GDM1 (cell line): ENCODE data around the gene GASK1A.
"Not testable (repeated sequence)": the region's sequence is repeated elsewhere in the genome, so short reads cannot be mapped to it uniquely, and the experiment has no call there.

Source experiments
- DNase-seq: peaks from one replicate; lab custom pipeline; 2025; lab: John Stamatoyannopoulos, UW

Gene GASK1A

GRCh38 chr3:42979044-42979972, at the start of gene GASK1A:
Gene GASK1A (plus strand): TSS chr3:42979311. CDS start chr3:42979643, 332 bp downstream.
- peak; percentile 22 for DNase-seq

- DNase-seq: no peak
These were observed 45.0 kb upstream of the GASK1A start for GRCh38 chr3:42934111-42934510.

GRCh38 chr3:42934910-42935309, 44.2 kb upstream of the GASK1A start:
- DNase-seq: no peak

GRCh38 chr3:42935472-42935871, 43.6 kb upstream of the GASK1A start:
- DNase-seq: no peak

GRCh38 chr3:42936157-42936981, 42.7 kb upstream of the GASK1A start:
- DNase-seq: no peak

- no peak for DNase-seq
These were observed 41.8 kb upstream of the GASK1A start for GRCh38 chr3:42937334-42937733.

- no peak for DNase-seq
These were observed 36.4 kb upstream of the GASK1A start for GRCh38 chr3:42942693-42943092.

- DNase-seq: no peak
These were observed 33.1 kb upstream of the GASK1A start for GRCh38 chr3:42946050-42946449.

GRCh38 chr3:42957573-42957972, 21.5 kb upstream of the GASK1A start:
- DNase-seq: no peak

- no peak for DNase-seq
These were observed 18.8 kb upstream of the GASK1A start for GRCh38 chr3:42960282-42960681.

GRCh38 chr3:42960786-42961185, 18.3 kb upstream of the GASK1A start:
- no peak for DNase-seq

GRCh38 chr3:42961633-42962032, 17.5 kb upstream of the GASK1A start:
- no peak for DNase-seq

- no peak for DNase-seq
These were observed 15.8 kb upstream of the GASK1A start for GRCh38 chr3:42963269-42963668.

- no peak for DNase-seq
These were observed 14.8 kb upstream of the GASK1A start for GRCh38 chr3:42964266-42964665.

GRCh38 chr3:42970557-42970956, 8.6 kb upstream of the GASK1A start:
- no peak for DNase-seq

GRCh38 chr3:42970976-42971772, 7.9 kb upstream of the GASK1A start:
- no peak for DNase-seq

- not testable (repeated sequence) for DNase-seq
These were observed 4.2 kb upstream of the GASK1A start for GRCh38 chr3:42974906-42975305.

- DNase-seq: no peak
These were observed 3.7 kb upstream of the GASK1A start for GRCh38 chr3:42975456-42975855.

- no peak for DNase-seq
These were observed 3.2 kb upstream of the GASK1A start for GRCh38 chr3:42975955-42976354.

- no peak for DNase-seq
These were observed 1.1 kb downstream of the GASK1A start for GRCh38 chr3:42980209-42980608.

GRCh38 chr3:42980909-42981308, 1.8 kb downstream of the GASK1A start:
- no peak for DNase-seq
